PC-9 (cell line): ENCODE measurements around the gene TMEM179. TPM values are rescaled to one million over a fixed set of nuclear protein-coding genes. Genes with fewer than 3 reads are reported as not detected.

Experiments
- BruUV-seq: library from RNA; stranded (reverse); fragments of 400-500 nt; replicated peaks from 2 replicates; lab custom pipeline; 2021; lab: Mats Ljungman, UMichigan
- CTCF ChIA-PET: fragments of 300-600 bp; sonication (Branson Sonifier 250); formaldehyde crosslinking; loops from one replicate; lab custom pipeline; 2022; ENCODE audit warnings: antibody characterized with exemption; lab: Charles Lee
- POLR2A ChIA-PET: fragments of 300-600 bp; sonication (Branson Sonifier 250); formaldehyde crosslinking; loops from one replicate; lab custom pipeline; 2022; ENCODE audit warnings: antibody characterized with exemption; ENCODE audit not compliant: unreplicated experiment; lab: Charles Lee
- DNase-seq, 2 experiments: peaks; one replicate each; pipeline versions ENCODE4 v3.0.0 to v3.0.0-alpha.2; 2015 to 2022; ENCODE audit warnings: mixed read lengths in 1 of 2
- H2AFZ ChIP-seq: fragments of 200-600 bp; sonication (generic); 2 replicates; pipeline ENCODE4 v1.8.1; 2017; ENCODE audit warnings: antibody characterized with exemption
- H3F3A ChIP-seq: fragments of 200-600 bp; sonication (generic); 2 replicates; pipeline ENCODE4 v1.8.1; 2017; ENCODE audit warnings: antibody characterized with exemption, mild to moderate bottlenecking, low read depth; ENCODE audit not compliant: insufficient read depth
- H3K27ac ChIP-seq: fragments of 200-600 bp; sonication (generic); 2 replicates; pipeline ENCODE4 v1.6.1; 2016; ENCODE audit warnings: mixed run types
- H3K27me3 ChIP-seq: fragments of 200-600 bp; sonication (generic); 2 replicates; pipeline ENCODE4 v1.6.1; 2016; ENCODE audit warnings: low read depth, mixed run types; ENCODE audit not compliant: insufficient read depth
- H3K36me3 ChIP-seq: fragments of 200-600 bp; sonication (generic); 2 replicates; pipeline ENCODE4 v1.6.1; 2016; ENCODE audit warnings: low read depth, mixed run types
- H3K4me1 ChIP-seq: fragments of 200-600 bp; sonication (generic); replicated peaks from 2 replicates; pipeline ENCODE4 v1.6.1; 2016; ENCODE audit warnings: mixed run types; ENCODE audit not compliant: insufficient read depth
- H3K4me2 ChIP-seq: fragments of 200-600 bp; sonication (generic); 2 replicates; pipeline ENCODE4 v1.6.1; 2017; ENCODE audit warnings: mixed run types
- H3K4me3 ChIP-seq: fragments of 200-600 bp; sonication (generic); 2 replicates; pipeline ENCODE4 v1.6.1; 2016; ENCODE audit warnings: mixed run types
- H3K79me2 ChIP-seq: fragments of 200-600 bp; sonication (generic); 2 replicates; pipeline ENCODE4 v1.6.1; 2017; ENCODE audit warnings: low read depth, mixed run types
- H3K9me2 ChIP-seq: fragments of 200-600 bp; sonication (generic); 2 replicates; pipeline ENCODE4 v1.8.1; 2017; ENCODE audit warnings: mild to moderate bottlenecking; ENCODE audit not compliant: insufficient read depth
- H3K9me3 ChIP-seq: fragments of 200-600 bp; sonication (generic); 2 replicates; pipeline ENCODE4 v1.8.1; 2016; ENCODE audit warnings: low read depth; ENCODE audit not compliant: insufficient read depth
- H4K20me1 ChIP-seq: fragments of 200-600 bp; sonication (generic); 2 replicates; pipeline ENCODE4 v1.8.1; 2017; ENCODE audit not compliant: insufficient read depth
- CTCF ChIP-seq: fragments of 200-600 bp; sonication (generic); conservative IDR thresholded peaks from 2 replicates; pipeline ENCODE4 v1.6.1; 2017; ENCODE audit warnings: mixed run types, antibody characterized with exemption, mild to moderate bottlenecking, moderate library complexity
- EZH2 ChIP-seq: fragments of 200-600 bp; sonication (generic); IDR thresholded peaks from 2 replicates; pipeline ENCODE4 v1.8.0; 2017; ENCODE audit warnings: antibody characterized with exemption, low read depth
- intact Hi-C: fragments of 100-400 bp; cut with micrococcal nuclease; formaldehyde crosslinking; loops from one replicate; pipeline ENCODE4 v1.10.0; 2022; ENCODE audit not compliant: unreplicated experiment
- total RNA-seq: library from RNA; stranded (reverse); gene quantifications from 2 replicates; pipeline ENCODE4 v1.2.3, GENCODE V29; 2021

The TMEM179 gene
- total RNA-seq, 1 experiment from 2014 or later = not detected

DNA sequence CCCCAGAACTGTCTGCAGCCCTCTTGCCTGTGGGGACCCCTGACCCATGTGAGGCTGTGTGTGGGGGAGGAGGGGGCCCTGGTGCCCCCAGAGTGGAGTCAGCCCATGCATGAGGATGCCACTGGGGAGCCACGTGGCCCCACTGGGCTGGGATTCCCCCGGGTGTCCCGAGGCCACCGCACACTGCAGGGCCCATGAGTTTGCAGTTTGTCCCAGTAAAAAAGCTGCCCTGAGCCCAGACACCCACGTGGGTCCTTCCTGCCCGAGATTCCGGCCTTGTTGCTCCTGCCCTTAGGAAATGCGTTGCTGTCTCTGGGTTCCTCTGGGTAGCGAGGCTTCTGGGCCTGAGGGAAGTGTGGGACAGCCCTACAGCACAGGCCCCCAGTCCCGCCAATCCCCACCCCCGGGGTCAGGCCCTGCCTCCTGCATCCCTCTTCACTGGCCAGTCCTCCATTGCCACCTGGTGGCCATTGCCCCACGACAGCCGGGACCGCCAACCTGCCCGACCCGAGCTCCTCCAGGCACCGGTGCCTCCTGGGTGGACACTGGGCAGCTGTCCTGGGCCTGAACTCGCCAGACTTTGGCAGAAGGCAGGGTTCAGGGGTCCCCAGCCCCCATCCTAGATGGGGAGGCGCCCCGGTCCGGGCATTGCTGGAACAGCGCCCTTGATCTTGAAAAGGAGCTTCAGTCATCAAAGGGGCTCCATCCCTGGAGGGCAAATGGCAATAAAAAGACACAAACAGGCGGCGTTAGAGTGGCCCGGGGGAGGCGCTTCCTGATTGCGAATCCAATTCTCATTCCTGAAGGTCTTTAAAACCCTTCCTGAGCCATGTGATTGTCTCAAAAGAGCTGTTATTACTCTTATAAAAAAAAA lies 40.6 kb downstream of the TMEM179 start:
- no peaks in the 10 kb centered on the region for H3K36me3 ChIP-seq
- H3K4me2 ChIP-seq = no peak overlapping the region
- no peak overlapping the region for H2AFZ ChIP-seq
- H3K4me1 ChIP-seq = no peaks in the 10 kb centered on the region
- TF ChIP-seq EZH2 = no peak
- peak; percentile 80 for TF ChIP-seq CTCF
- peaks cover 91% of the 10 kb centered on the region for H3K27me3 ChIP-seq
- H4K20me1 ChIP-seq = no peaks in the 10 kb centered on the region
- H3K9me2 ChIP-seq = no peaks in the 10 kb centered on the region
- H3K9me3 ChIP-seq = no peaks in the 10 kb centered on the region
- no peak overlapping the region for H3K27ac ChIP-seq
- H3K4me3 ChIP-seq = no peak overlapping the region
- intact Hi-C loops = loop anchor here (2.0 to 5.0 kb wide), 2 partner anchors 427 to 487 kb away; no protein-coding TSS in a partner anchor
- H3F3A ChIP-seq = no peaks in the 10 kb centered on the region
- H3K79me2 ChIP-seq = no peaks in the 10 kb centered on the region
- POLR2A ChIA-PET = no interaction called here
- DNase-seq = peak in 1 of 2 experiments; percentile 62
- no TSS peak for BruUV-seq
- CTCF ChIA-PET = interaction anchor here (0.6 to 1.0 kb wide), 3 partner anchors 260 to 767 kb away, joined by 3 to 6 read pairs (median 3); no protein-coding TSS in a partner anchor

GRCh38 chr14:104563191-104563741 lies 41.3 kb downstream of the TMEM179 start:
- no peaks in the 10 kb centered on the region for H3F3A ChIP-seq
- no peak for DNase-seq
- H3K4me2 ChIP-seq = no peak overlapping the region
- intact Hi-C loops = loop anchor here (5.0 kb wide), 1 partner anchor 486 kb away; no protein-coding TSS in a partner anchor
- no peaks in the 10 kb centered on the region for H3K4me1 ChIP-seq
- no peaks in the 10 kb centered on the region for H3K9me2 ChIP-seq
- CTCF ChIA-PET = no interaction called here
- H4K20me1 ChIP-seq = no peaks in the 10 kb centered on the region
- no peak overlapping the region for H3K4me3 ChIP-seq
- H3K79me2 ChIP-seq = no peaks in the 10 kb centered on the region
- H3K27ac ChIP-seq = no peak overlapping the region
- BruUV-seq = no TSS peak
- H3K9me3 ChIP-seq = no peaks in the 10 kb centered on the region
- POLR2A ChIA-PET = no interaction called here
- H3K36me3 ChIP-seq = no peaks in the 10 kb centered on the region
- H3K27me3 ChIP-seq = peaks cover 94% of the 10 kb centered on the region
- no peak for TF ChIP-seq EZH2
- no peak for TF ChIP-seq CTCF
- no peak overlapping the region for H2AFZ ChIP-seq

GRCh38 chr14:104562606-104563005 lies 42.0 kb downstream of the TMEM179 start:
- Histone ChIP-seq H3K36me3 (no peaks in the 10 kb centered on the region), H3K4me1 (no peaks in the 10 kb centered on the region), H3K4me3 (no peak overlapping the region), H2AFZ (no peak overlapping the region), H3K9me2 (no peaks in the 10 kb centered on the region), H3K27ac (no peak overlapping the region), H3K4me2 (no peak overlapping the region), H3K79me2 (no peaks in the 10 kb centered on the region), H4K20me1 (no peaks in the 10 kb centered on the region), H3K27me3 (peaks cover 95% of the 10 kb centered on the region), H3K9me3 (no peaks in the 10 kb centered on the region), H3F3A (no peaks in the 10 kb centered on the region)
- intact Hi-C loops = loop anchor here (5.0 kb wide), 1 partner anchor 485 kb away; no protein-coding TSS in a partner anchor
- POLR2A ChIA-PET = no interaction called here
- BruUV-seq = no TSS peak
- no peak for DNase-seq
- CTCF ChIA-PET = no interaction called here
- TF ChIP-seq CTCF = no peak
- no peak for TF ChIP-seq EZH2
